Fibroblast of lung (primary cell): ENCODE results near the gene KRT3. TPM values are rescaled to one million over a fixed set of nuclear protein-coding genes. Genes with fewer than 3 reads are reported as not detected.

Source experiments
- DNase-seq, 2 donors: peaks; one replicate each; pipeline versions ENCODE4 v3.0.0 to v3.0.0-alpha.2; 2010; ENCODE audit warnings: low read depth in 2 of 2
- H2AFZ ChIP-seq: 2 replicates; pipeline ENCODE4 v1.5.1; 2012; ENCODE audit warnings: low read length, control low read depth, inconsistent platforms
- H3K27ac ChIP-seq: 2 replicates; pipeline ENCODE4 v1.5.1; 2011; ENCODE audit warnings: low read length, control low read depth; ENCODE audit not compliant: insufficient read depth
- H3K27me3 ChIP-seq: 2 replicates; pipeline ENCODE4 v1.5.1; 2011; ENCODE audit warnings: mild to moderate bottlenecking, low read length; ENCODE audit not compliant: control insufficient read depth, insufficient read depth
- H3K36me3 ChIP-seq: 2 replicates; pipeline ENCODE4 v1.5.1; 2011; ENCODE audit warnings: low read length; ENCODE audit not compliant: control insufficient read depth, insufficient read depth
- H3K4me1 ChIP-seq: 2 replicates; pipeline ENCODE4 v1.5.1; 2011; ENCODE audit warnings: low read length; ENCODE audit not compliant: control insufficient read depth, insufficient read depth; ENCODE audit errors: extremely low read depth
- H3K4me2 ChIP-seq: 2 replicates; pipeline ENCODE4 v1.5.1; 2011; ENCODE audit warnings: low read length, control low read depth; ENCODE audit not compliant: insufficient read depth; ENCODE audit errors: extremely low read depth
- H3K4me3 ChIP-seq, 4 experiments: fragments of 200-600 bp in 1 of 4; sonication (generic) in 1 of 4; replicated peaks in 1 of 4; 2 replicates each; pipeline ENCODE4 v1.5.1; 2011 to 2016; ENCODE audit warnings: low read length in 4 of 4, low read depth in 3 of 4, mild to moderate bottlenecking in 3 of 4, control low read depth in 2 of 4, inconsistent platforms in 1 of 4, mixed read lengths in 1 of 4; ENCODE audit not compliant: insufficient read depth in 1 of 4; ENCODE audit errors: control extremely low read depth in 1 of 4
- H3K79me2 ChIP-seq: 2 replicates; pipeline ENCODE4 v1.5.1; 2012; ENCODE audit warnings: mild to moderate bottlenecking, low read length, inconsistent platforms; ENCODE audit not compliant: control insufficient read depth, insufficient read depth
- H3K9ac ChIP-seq: 2 replicates; pipeline ENCODE4 v1.5.1; 2011; ENCODE audit warnings: mild to moderate bottlenecking, low read length, control low read depth; ENCODE audit not compliant: insufficient read depth
- H3K9me3 ChIP-seq: 2 replicates; pipeline ENCODE4 v1.5.1; 2012; ENCODE audit warnings: low read depth, low read length; ENCODE audit not compliant: control insufficient read depth, insufficient read depth
- H4K20me1 ChIP-seq: 2 replicates; pipeline ENCODE4 v1.5.1; 2011; ENCODE audit warnings: low read length; ENCODE audit not compliant: control insufficient read depth, insufficient read depth; ENCODE audit errors: extremely low read depth
- CTCF ChIP-seq, 2 donors: IDR thresholded peaks in 1 of 2; conservative IDR thresholded peaks in 1 of 2; 1 replicate in 1 of 2; 2 replicates in 1 of 2; pipeline ENCODE4 v1.5.1; 2011 to 2012; ENCODE audit warnings: low read length in 2 of 2, control low read depth in 1 of 2, inconsistent platforms in 1 of 2, low read depth in 1 of 2, mild to moderate bottlenecking in 1 of 2
- EZH2 ChIP-seq: IDR thresholded peaks from 2 replicates; pipeline ENCODE4 v1.5.1; 2012; ENCODE audit warnings: low read length, control low read depth, mild to moderate bottlenecking; ENCODE audit errors: missing control alignments
- polyA plus RNA-seq, 2 donors: library from polyadenylated mRNA; depleted of rRNA in 1 of 2; stranded (reverse) in 1 of 2; unstranded in 1 of 2; fragments of >200 nt; gene quantifications; 2 replicates each; pipeline ENCODE4 v1.2.1, GENCODE V29; 2011 to 2012; ENCODE audit warnings: missing spikeins in 1 of 2
- total RNA-seq: library from RNA; depleted of rRNA; stranded (reverse); fragments of >200 nt; gene quantifications from 2 replicates; pipeline ENCODE4 v1.2.1, GENCODE V29; 2014

Gene KRT3
- total and polyA plus RNA-seq, 2 donors (not counting 1 experiment from before 2014, with no cell fraction given): not detected

DNA sequence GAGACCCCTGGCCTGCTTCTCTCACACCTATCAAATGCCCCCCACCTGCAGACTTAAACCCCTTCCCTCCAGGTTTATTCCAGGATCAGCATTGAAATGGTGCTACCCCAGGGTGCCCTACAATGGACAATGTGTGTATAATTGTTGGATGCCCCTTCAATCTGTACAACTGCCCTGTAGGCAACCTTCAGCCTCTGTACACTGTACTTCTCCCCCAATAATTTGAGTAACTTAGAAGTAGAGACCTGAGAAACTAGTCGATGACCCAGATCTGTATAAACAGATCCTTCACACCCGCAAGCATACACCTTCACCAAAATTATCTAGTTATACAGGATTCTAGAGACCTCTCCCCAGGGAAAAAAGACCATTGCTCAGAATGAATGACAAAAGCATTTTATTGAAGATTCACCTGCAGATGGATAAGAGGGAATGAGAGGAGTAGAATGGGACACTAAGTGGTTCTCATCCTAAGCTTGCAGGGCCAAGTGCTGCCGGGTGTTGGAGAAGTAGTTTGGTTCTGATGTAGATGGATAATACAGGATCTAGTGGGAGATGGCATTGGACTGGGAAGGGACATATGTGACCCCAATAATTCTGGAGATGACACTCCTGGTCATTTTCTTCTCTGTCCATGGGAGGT is 10.4 kb upstream of the KRT3 start:
- DNase-seq: no peak
- H2AFZ ChIP-seq: no peak overlapping the region
- H3K27ac ChIP-seq: no peak overlapping the region
- H3K79me2 ChIP-seq: no peaks in the 10 kb centered on the region
- no peak overlapping the region for H3K4me3 ChIP-seq
- no peaks in the 10 kb centered on the region for H4K20me1 ChIP-seq
- TF ChIP-seq CTCF (conservative IDR thresholded peaks at IDR 0.05 in 1 of 2, IDR thresholded peaks at IDR 0.05 in 1 of 2; ENCODE audit: low read depth in 1 of 2, low read length in 2 of 2) (no peak), EZH2 (no peak)
- H3K9ac ChIP-seq: no peak overlapping the region
- peaks cover 4% of the 10 kb centered on the region for H3K27me3 ChIP-seq
- no peaks in the 10 kb centered on the region for H3K9me3 ChIP-seq
- H3K36me3 ChIP-seq: no peaks in the 10 kb centered on the region
- no peak overlapping the region for H3K4me2 ChIP-seq
- no peaks in the 10 kb centered on the region for H3K4me1 ChIP-seq

GRCh38 chr12:52805739-52806138 is 9.8 kb upstream of the KRT3 start:
- H3K4me3 ChIP-seq: no peak overlapping the region
- no peaks in the 10 kb centered on the region for H3K79me2 ChIP-seq
- H3K27me3 ChIP-seq: peaks cover 4% of the 10 kb centered on the region

GRCh38 chr12:52805000-52805399 is 9.1 kb upstream of the KRT3 start:
- Histone ChIP-seq H3K36me3 (no peaks in the 10 kb centered on the region), H3K9me3 (no peaks in the 10 kb centered on the region), H3K27me3 (peaks cover 4% of the 10 kb centered on the region)

More at GRCh38 chr12:52805739-52806138, 9.8 kb upstream of the KRT3 start:
- Histone ChIP-seq H3K4me2 (no peak overlapping the region), H3K9me3 (no peaks in the 10 kb centered on the region), H3K27ac (no peak overlapping the region), H2AFZ (no peak overlapping the region), H3K4me1 (no peaks in the 10 kb centered on the region), H3K36me3 (no peaks in the 10 kb centered on the region), H4K20me1 (no peaks in the 10 kb centered on the region), H3K9ac (no peak overlapping the region)
- TF ChIP-seq CTCF (conservative IDR thresholded peaks at IDR 0.05 in 1 of 2, IDR thresholded peaks at IDR 0.05 in 1 of 2; ENCODE audit: low read depth in 1 of 2, low read length in 2 of 2) (no peak), EZH2 (no peak)
- no peak for DNase-seq

More at GRCh38 chr12:52805000-52805399, 9.1 kb upstream of the KRT3 start:
- H4K20me1 ChIP-seq: no peaks in the 10 kb centered on the region
- H3K9ac ChIP-seq: no peak overlapping the region
- TF ChIP-seq EZH2 (no peak), CTCF (conservative IDR thresholded peaks at IDR 0.05 in 1 of 2, IDR thresholded peaks at IDR 0.05 in 1 of 2; ENCODE audit: low read depth in 1 of 2, low read length in 2 of 2) (no peak)
- H3K4me2 ChIP-seq: no peak overlapping the region
- H2AFZ ChIP-seq: no peak overlapping the region
- H3K79me2 ChIP-seq: no peaks in the 10 kb centered on the region
- no peak for DNase-seq
- H3K4me1 ChIP-seq: no peaks in the 10 kb centered on the region
- H3K4me3 ChIP-seq: no peak overlapping the region
- H3K27ac ChIP-seq: no peak overlapping the region
